SK-N-MC (cell line): ENCODE results near the gene NDST1.
"Not testable (repeated sequence)": the region's sequence is repeated elsewhere in the genome, so short reads cannot be mapped to it uniquely, and the experiment has no call there.

Source experiments
- DNase-seq: peaks from one replicate; pipeline ENCODE4 v3.0.0-alpha.2; 2011; ENCODE audit warnings: low read depth, low spot score
- H3K27ac ChIP-seq: fragments of 200-600 bp; sonication (generic); 2 replicates; pipeline ENCODE4 v1.5.1; 2016; ENCODE audit warnings: mixed run types
- H3K36me3 ChIP-seq: fragments of 200-600 bp; sonication (generic); 2 replicates; pipeline ENCODE4 v1.6.1; 2017; ENCODE audit warnings: antibody characterized with exemption, low read length, mixed read lengths; ENCODE audit not compliant: insufficient read depth
- H3K4me3 ChIP-seq: fragments of 200-600 bp; sonication (generic); 2 replicates; pipeline ENCODE4 v1.5.1; 2016
- H3K9ac ChIP-seq: fragments of 200-600 bp; sonication (generic); 2 replicates; pipeline ENCODE4 v1.8.0; 2017; ENCODE audit warnings: mixed run types, mixed read lengths; ENCODE audit not compliant: insufficient read length
- H3K9me3 ChIP-seq: fragments of 200-600 bp; sonication (generic); 2 replicates; pipeline ENCODE4 v1.6.1; 2017; ENCODE audit warnings: low read depth, mild to moderate bottlenecking, antibody characterized with exemption, low read length, moderate library complexity, mixed read lengths
- EZH2 ChIP-seq: fragments of 200-600 bp; sonication (generic); IDR thresholded peaks from one replicate; pipeline ENCODE4 v1.6.1; 2017; ENCODE audit warnings: antibody characterized with exemption
- FOXP2 ChIP-seq: optimal IDR thresholded peaks from 2 replicates; pipeline ENCODE3; 2011; ENCODE audit warnings: mild to moderate bottlenecking, moderate library complexity; ENCODE audit not compliant: insufficient read depth; ENCODE audit errors: extremely low read length, control extremely low read depth
- POLR2AphosphoS5 ChIP-seq: IDR thresholded peaks from 2 replicates; pipeline ENCODE4 v1.6.1; 2012; ENCODE audit warnings: mild to moderate bottlenecking, low read depth, low read length, borderline replicate concordance

Gene NDST1

DNA sequence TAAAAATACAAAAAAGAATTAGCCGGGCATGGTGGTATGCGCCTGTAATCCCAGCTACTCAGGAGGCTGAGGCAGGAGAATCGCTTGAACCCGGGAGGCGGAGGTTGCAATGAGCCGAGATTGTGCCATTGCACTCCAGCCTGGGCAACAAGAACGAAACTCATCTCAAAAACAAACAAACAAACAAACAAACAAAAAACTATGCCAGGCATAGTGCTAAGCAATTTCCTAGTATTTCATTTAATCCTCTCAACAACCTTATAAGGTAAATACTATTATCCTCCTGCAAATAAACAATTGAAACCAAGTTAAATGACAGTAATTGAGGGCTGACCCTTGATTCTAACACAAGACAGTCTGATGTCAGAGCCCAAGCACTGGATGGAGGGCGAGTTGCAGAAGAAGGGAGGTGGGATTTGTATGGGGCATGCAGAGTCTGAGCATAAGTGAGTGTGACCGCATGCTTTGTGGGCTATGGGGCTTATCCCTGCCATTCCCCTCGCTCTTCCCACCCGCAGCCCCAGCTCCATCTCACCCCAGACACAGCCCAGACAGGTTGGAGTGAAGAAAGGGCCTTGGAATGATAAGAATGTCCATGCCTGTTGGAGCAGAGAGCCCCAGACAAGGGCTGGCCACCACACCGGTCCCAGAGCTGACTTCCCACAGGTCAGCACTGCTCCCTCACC is 34.1 kb upstream of the NDST1 start:
- H3K4me3 ChIP-seq: no peak overlapping the region
- DNase-seq: no peak
- H3K36me3 ChIP-seq: no peaks in the 10 kb centered on the region
- H3K9ac ChIP-seq: no peak overlapping the region
- H3K9me3 ChIP-seq: no peaks in the 10 kb centered on the region
- TF ChIP-seq EZH2 (no peak), FOXP2 (no peak), POLR2AphosphoS5 (no peak)
- no peak overlapping the region for H3K27ac ChIP-seq

- not testable (repeated sequence) for H3K9ac ChIP-seq, H3K36me3 ChIP-seq, H3K27ac ChIP-seq, H3K9me3 ChIP-seq, DNase-seq, H3K4me3 ChIP-seq
Measured at GRCh38 chr5:150476568-150476967, 31.4 kb upstream of the NDST1 start.

DNA sequence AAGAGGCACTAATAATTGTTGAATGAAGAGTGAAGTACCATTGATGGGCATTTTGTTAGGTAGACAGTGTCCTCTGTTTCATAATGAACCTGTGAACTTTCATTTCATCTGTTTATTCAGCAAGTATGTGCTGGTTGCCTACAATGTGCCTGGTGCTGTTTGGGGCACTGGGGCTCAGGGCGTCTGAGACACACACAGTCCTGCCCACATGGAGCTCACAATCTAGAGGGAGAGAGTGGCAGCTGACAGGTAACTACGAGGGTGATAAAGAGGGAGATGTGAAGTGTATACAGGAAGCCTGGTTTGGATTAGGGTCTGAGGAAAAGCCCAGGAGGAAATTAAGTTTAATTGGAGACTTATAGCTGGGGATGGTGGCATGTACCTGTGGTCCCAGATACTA is 28.5 kb upstream of the NDST1 start:
- no peak overlapping the region for H3K9ac ChIP-seq
- no peaks in the 10 kb centered on the region for H3K9me3 ChIP-seq
- no peak overlapping the region for H3K4me3 ChIP-seq
- no peak overlapping the region for H3K27ac ChIP-seq
- H3K36me3 ChIP-seq: no peaks in the 10 kb centered on the region
- DNase-seq: no peak
- TF ChIP-seq EZH2 (no peak), POLR2AphosphoS5 (no peak), FOXP2 (no peak)

DNA sequence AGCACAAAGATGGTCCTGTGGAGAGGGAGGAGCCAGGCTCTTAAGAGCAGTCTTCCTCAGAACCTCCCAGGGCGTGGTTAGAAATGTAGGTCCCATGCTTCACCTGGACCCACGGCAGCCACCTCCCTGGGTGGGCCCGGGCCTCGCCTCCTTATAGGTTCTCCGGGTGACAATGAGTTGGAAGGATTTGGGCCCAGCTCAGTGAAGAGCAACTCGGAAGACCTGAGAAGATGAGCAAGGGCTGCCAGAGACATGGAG is 26.3 kb upstream of the NDST1 start:
- DNase-seq: no peak
- Histone ChIP-seq H3K9ac (no peak overlapping the region), H3K4me3 (no peak overlapping the region), H3K9me3 (no peaks in the 10 kb centered on the region), H3K36me3 (no peaks in the 10 kb centered on the region), H3K27ac (no peak overlapping the region)
- TF ChIP-seq POLR2AphosphoS5: no peak

- DNase-seq: no peak
- Histone ChIP-seq H3K9ac (no peak overlapping the region), H3K36me3 (no peaks in the 10 kb centered on the region), H3K4me3 (no peak overlapping the region), H3K27ac (no peak overlapping the region), H3K9me3 (no peaks in the 10 kb centered on the region)
- TF ChIP-seq FOXP2 (no peak), POLR2AphosphoS5 (no peak), EZH2 (no peak)
Measured at GRCh38 chr5:150481972-150482406, 25.9 kb upstream of the NDST1 start.

- peak overlapping the region; percentile 96 for H3K4me3 ChIP-seq
- no peak for DNase-seq
- TF ChIP-seq FOXP2: no peak
- no peak for TF ChIP-seq EZH2
- TF ChIP-seq POLR2AphosphoS5: no peak
- no peaks in the 10 kb centered on the region for H3K36me3 ChIP-seq
- H3K9me3 ChIP-seq: no peaks in the 10 kb centered on the region
- H3K27ac ChIP-seq: no peak overlapping the region; the same call in 1 of the 2 replicates
- peak overlapping the region; percentile 96 for H3K9ac ChIP-seq
Measured at GRCh38 chr5:150484964-150485692, 22.8 kb upstream of the NDST1 start.

GRCh38 chr5:150485693-150486401 is 22.1 kb upstream of the NDST1 start:
- peak overlapping the region; percentile 96 for H3K9ac ChIP-seq
- TF ChIP-seq FOXP2: no peak
- TF ChIP-seq EZH2: no peak
- TF ChIP-seq POLR2AphosphoS5: peak; percentile 44; the same call in 1 of the 2 replicates
- H3K4me3 ChIP-seq: peak overlapping the region; percentile 96
- no peaks in the 10 kb centered on the region for H3K36me3 ChIP-seq
- no peak for DNase-seq
- peak overlapping the region; percentile 62 for H3K27ac ChIP-seq
- no peaks in the 10 kb centered on the region for H3K9me3 ChIP-seq

DNA sequence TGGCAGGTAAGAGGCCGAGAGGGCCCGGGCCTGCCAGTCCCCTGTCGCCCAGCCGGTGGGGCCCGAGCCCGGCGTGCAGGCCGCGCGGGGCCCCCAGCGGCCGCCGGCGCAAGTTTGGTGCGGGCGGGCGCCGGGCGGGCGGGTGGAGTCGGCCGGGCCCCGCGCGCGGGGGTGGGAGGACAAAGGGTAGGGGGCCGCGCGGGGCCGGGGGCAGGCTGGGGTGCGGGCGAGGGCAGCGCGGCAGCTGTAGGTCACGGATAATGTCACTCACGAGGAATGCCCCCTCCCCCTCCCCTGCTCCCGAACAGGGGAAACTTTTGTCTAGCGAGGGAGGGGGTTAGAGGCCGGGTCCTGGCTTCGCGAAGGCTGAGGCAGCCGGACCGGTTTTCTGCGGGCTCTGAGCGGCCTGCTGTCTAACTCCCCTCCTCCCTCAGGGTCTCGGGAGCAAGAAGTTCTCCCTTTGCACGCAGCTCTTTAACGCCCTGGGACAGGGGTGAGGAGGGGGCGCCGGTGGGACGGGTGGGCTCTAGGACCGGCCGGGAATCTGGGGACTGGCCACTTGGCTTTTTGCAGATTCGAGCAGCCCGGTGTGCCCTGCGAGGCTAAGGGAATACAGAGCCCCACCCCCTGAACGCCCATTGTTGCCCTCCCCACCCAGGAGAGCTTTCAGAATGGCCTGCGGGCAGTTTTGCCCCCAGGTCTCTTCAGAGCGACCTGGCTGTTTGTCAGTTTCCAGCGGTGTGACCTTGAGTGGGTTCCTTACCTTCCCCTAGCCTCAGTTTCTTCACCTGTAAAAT is 21.3 kb upstream of the NDST1 start:
- Histone ChIP-seq H3K9me3 (no peaks in the 10 kb centered on the region), H3K27ac (peak overlapping the region; percentile 31; the same call in 1 of the 2 replicates), H3K36me3 (no peaks in the 10 kb centered on the region), H3K9ac (peak overlapping the region; percentile 96), H3K4me3 (peak overlapping the region; percentile 96)
- no peak for DNase-seq
- TF ChIP-seq FOXP2: no peak
- TF ChIP-seq EZH2: no peak
- TF ChIP-seq POLR2AphosphoS5: no peak; the same call in 1 of the 2 replicates
